ENCODE data around the gene SAMD4A.

SAMD4A gene

GRCh38 chr14:54709867-54710266, 142.9 kb downstream of the SAMD4A start:
- TF ChIP-seq, protein P1, sequence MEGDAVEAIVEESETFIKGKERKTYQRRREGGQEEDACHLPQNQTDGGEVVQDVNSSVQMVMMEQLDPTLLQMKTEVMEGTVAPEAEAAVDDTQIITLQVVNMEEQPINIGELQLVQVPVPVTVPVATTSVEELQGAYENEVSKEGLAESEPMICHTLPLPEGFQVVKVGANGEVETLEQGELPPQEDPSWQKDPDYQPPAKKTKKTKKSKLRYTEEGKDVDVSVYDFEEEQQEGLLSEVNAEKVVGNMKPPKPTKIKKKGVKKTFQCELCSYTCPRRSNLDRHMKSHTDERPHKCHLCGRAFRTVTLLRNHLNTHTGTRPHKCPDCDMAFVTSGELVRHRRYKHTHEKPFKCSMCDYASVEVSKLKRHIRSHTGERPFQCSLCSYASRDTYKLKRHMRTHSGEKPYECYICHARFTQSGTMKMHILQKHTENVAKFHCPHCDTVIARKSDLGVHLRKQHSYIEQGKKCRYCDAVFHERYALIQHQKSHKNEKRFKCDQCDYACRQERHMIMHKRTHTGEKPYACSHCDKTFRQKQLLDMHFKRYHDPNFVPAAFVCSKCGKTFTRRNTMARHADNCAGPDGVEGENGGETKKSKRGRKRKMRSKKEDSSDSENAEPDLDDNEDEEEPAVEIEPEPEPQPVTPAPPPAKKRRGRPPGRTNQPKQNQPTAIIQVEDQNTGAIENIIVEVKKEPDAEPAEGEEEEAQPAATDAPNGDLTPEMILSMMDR (IDR thresholded peaks at IDR 0.05; ENCODE audit: extremely low read depth, missing control alignments) = no peak
- DNase-seq (ENCODE audit: low spot score) = no peak

GRCh38 chr14:54711312-54711711, 144.4 kb downstream of the SAMD4A start:
- DNase-seq (ENCODE audit: low spot score) = no peak
- TF ChIP-seq, protein P1 (IDR thresholded peaks at IDR 0.05; ENCODE audit: extremely low read depth, missing control alignments) = no peak

DNA sequence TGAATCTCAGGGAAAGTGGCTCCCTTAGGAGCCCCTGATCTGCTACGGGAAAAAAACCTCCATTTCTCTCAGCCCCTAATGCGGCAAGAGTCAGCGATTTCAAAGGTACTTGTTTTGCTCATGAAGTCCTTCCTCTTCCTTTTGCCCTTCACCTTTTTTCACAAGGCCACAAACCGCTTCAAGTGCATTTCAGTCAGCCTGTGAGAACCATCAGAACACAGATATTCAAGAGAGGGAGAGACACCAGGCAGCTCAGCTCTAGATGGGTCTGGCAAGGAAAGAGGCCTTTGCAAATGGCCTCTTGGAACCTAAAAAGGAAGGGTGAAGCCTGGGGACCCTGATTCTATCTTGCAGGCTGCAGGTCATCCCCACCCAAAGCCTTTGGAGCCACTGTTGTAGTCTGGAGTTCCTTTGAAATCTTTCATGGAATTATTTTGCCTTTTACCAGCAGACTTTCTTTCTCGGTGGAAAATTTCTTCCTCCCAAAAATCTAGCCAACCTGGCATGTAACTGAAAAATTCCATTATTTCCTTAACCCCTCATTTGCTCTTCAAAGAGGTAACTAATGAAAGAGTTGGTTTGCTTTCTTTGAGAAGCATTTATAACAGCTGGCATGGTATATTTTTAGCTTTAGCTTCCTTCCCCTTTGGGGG, 145.0 kb downstream of the SAMD4A start:
- DNase-seq (ENCODE audit: low spot score) = no peak
- TF ChIP-seq, protein P1 (IDR thresholded peaks at IDR 0.05; ENCODE audit: extremely low read depth, missing control alignments) = no peak

DNA sequence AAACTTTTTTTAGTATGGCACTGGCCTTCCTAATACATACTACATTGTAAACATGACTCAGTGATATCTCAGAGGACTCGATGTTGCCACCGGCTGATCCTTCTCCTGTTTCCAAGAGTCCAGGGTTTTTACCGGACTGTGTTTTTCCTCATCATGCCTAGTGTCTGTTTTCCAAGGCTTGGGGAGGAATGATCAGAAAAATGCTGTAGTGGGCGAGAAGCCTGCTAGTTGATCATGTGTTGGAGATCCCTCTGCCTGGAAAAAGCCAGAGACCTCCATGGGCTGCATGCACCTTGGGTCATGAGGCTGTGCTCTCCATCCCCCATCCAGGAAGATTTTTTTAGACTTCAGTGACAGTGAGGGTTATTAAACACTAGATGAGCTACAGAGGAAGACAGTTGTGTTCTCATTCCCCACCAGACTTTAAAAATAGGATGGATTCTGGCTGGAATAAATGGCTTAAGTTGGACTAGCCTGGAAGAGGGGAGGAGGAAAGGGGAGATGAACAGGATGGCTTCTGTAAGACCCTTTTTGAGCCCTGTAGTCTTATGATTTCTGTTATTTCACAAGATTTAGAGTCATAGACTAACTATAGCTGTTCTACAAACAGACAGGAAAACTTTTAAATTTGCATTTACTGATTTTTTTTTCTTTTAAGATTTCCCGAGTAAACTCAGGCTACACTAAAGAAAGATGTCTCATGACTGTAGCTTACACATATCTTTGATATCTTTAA, 145.7 kb downstream of the SAMD4A start:
- DNase-seq (ENCODE audit: low spot score) = no peak
- TF ChIP-seq, protein P1 (IDR thresholded peaks at IDR 0.05; ENCODE audit: extremely low read depth, missing control alignments) = no peak

GRCh38 chr14:54713379-54713778, 146.5 kb downstream of the SAMD4A start:
- TF ChIP-seq, protein P1 (IDR thresholded peaks at IDR 0.05; ENCODE audit: extremely low read depth, missing control alignments) = no peak
- no peak for DNase-seq (ENCODE audit: low spot score)

DNA sequence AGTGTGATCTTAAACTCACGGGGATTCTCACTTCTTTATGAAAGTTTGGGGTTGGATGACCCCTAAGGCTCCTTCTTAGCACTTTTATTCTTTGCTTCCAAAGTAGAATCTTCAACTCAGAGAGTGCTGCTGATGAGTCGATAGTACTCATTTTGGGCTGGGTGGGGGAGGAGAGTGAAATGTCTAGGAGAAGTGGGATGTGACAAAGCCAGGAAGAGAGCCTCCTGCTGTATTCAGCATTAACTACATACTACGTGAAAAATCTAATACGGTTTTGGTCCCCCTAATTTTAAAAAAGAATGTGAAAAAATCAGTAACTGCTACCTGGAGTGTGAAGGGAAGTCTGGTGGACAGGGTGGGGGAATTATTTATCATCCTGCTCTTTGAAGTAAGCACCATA, 148.3 kb downstream of the SAMD4A start:
- TF ChIP-seq, protein P1 (IDR thresholded peaks at IDR 0.05; ENCODE audit: extremely low read depth, missing control alignments) = no peak
- no peak for DNase-seq (ENCODE audit: low spot score)

GRCh38 chr14:54715811-54716210, 148.9 kb downstream of the SAMD4A start:
- DNase-seq (ENCODE audit: low spot score) = no peak
- TF ChIP-seq, protein P1 (IDR thresholded peaks at IDR 0.05; ENCODE audit: extremely low read depth, missing control alignments) = no peak
